ENCODE measurements around the gene CDX1. TPM values are rescaled to one million over a fixed set of nuclear protein-coding genes. Genes with fewer than 3 reads are reported as not detected.
A peak's percentile ranks its signal among the peaks of the same experiment; 100 is the strongest.

CDX1 gene
- total and polyA plus RNA-seq, 2 of the 8 experiments (the other 6 are each of a cell fraction or from before 2014, with no cell fraction given), result not detected

DNA sequence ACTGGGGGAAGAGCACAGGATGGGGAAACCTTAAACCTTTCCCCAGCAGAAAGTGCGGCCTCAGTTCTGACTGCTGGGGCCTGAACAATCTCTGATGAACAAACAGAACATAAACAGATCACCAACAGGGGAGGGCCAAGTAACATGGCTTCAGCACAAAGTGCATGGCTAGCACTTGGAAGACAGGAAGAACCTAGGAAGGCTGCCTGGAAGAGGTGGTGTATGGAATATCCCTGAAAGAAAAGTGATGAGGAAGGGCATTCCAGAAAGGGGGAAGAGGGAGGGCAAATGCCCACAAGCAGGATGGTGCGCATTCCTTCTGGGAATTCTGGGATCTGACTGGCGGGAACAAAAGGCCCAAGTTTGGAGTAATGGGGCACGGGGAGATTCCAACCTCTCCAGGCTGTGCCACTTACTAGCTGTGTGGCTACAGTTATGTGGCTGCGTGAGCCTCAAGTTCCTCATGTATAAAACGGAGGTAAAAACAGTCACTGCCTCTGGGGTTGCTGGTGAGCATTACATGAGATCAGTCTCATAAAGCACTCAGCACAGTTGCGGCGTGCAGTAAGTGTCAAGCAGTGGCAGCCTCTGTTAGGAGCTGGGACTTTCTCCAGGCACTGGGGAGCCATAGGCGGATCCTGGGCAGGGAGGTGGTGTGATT lies 12.5 kb upstream of the CDX1 start:
- Histone ChIP-seq H2BK20ac (ENCODE audit: low read length) (no peak overlapping the region), H2BK5ac (ENCODE audit: low read depth, low read length) (0 out of 2 replicates have a peak overlapping the region, but pooled peaks have one; percentile 8), H3K27ac (ENCODE audit: low read depth, low read length) (no peak overlapping the region), H3K23ac (ENCODE audit: insufficient read length) (no peak overlapping the region), H4K8ac (ENCODE audit: extremely low read depth, insufficient read depth, low read length) (peak overlapping the region; percentile 22; the same call in 1 of the 2 replicates), H3K36me3 (ENCODE audit: control insufficient read depth in 2 of 4, insufficient read depth in 4 of 4, low read length in 3 of 4) (no peaks in the 10 kb centered on the region), H2BK15ac (ENCODE audit: low read length) (peak overlapping the region; percentile 36; the same call in 1 of the 2 replicates), H3K4ac (replicated peaks; ENCODE audit: insufficient read length, low read depth, low read length) (no peak overlapping the region), H3K14ac (ENCODE audit: insufficient read length) (no peak overlapping the region), H3K79me2 (ENCODE audit: control insufficient read depth in 1 of 2, insufficient read depth in 2 of 2, low read length in 2 of 2) (no peaks in the 10 kb centered on the region), H2BK120ac (replicated peaks; ENCODE audit: low read depth, low read length) (no peak overlapping the region), H3K18ac (ENCODE audit: extremely low read depth, low read length) (no peak overlapping the region; the same call in 1 of the 2 replicates), H3K27me3 (replicated peaks in 1 of 4; ENCODE audit: control insufficient read depth in 3 of 4, extremely low read depth in 1 of 4, insufficient read depth in 3 of 4, low read length in 3 of 4) (no peaks in the 10 kb centered on the region; a peak in 2 of 7 replicates), H3K4me3 (ENCODE audit: extremely low read depth in 1 of 4, insufficient read depth in 2 of 4, low read depth in 3 of 4, low read length in 4 of 4) (no peak overlapping the region), H3K79me1 (ENCODE audit: low read depth, low read length) (no peaks in the 10 kb centered on the region), H4K91ac (replicated peaks; ENCODE audit: insufficient read length, low read length) (peak overlapping the region; percentile 7), H3K56ac (replicated peaks; ENCODE audit: insufficient read length, low read depth, low read length) (no peak overlapping the region), H2AFZ (ENCODE audit: low read length) (no peak overlapping the region), H3K23me2 (ENCODE audit: low read depth, low read length) (no peaks in the 10 kb centered on the region; the same call in 1 of the 2 replicates), H4K20me1 (replicated peaks in 1 of 2; ENCODE audit: control insufficient read depth in 1 of 2, insufficient read depth in 2 of 2, low read length in 2 of 2) (no peaks in the 10 kb centered on the region), H3K4me1 (replicated peaks in 1 of 4; ENCODE audit: control insufficient read depth in 3 of 4, insufficient read depth in 4 of 4, low read length in 3 of 4) (peaks cover 6 to 24% (median 12%) of the 10 kb centered on the region in 4 experiments), H2BK12ac (ENCODE audit: low read depth, low read length) (0 out of 2 replicates have a peak overlapping the region, but pooled peaks have one; percentile 11), H4K5ac (ENCODE audit: insufficient read length, low read depth, low read length) (no peak overlapping the region), H3K9me3 (ENCODE audit: insufficient read depth in 2 of 2, low read depth in 1 of 2, low read length in 1 of 2) (no peaks in the 10 kb centered on the region), H3K9ac (replicated peaks in 1 of 4; ENCODE audit: extremely low read depth in 1 of 4, low read depth in 3 of 4, low read length in 3 of 4) (no peak overlapping the region), H3K4me2 (ENCODE audit: insufficient read depth in 1 of 2, low read depth in 2 of 2, low read length in 2 of 2) (peak overlapping the region; percentile 44 to 73; a peak in 2 of 4 replicates), H2AK5ac (ENCODE audit: low read depth, low read length) (no peak overlapping the region)
- POLR2A ChIA-PET (ENCODE audit: partially characterized antibody), result interaction anchor here (0.7 to 3.4 kb wide), 3 partner anchors 13 to 94 kb away, joined by 3 to 14 read pairs (median 5); no protein-coding TSS in a partner anchor
- FAIRE-seq (no peak), DNase-seq (ENCODE audit: low read depth in 1 of 2, low spot score in 2 of 2) (peak in 1 of 2 experiments; percentile 52)
- TF ChIP-seq EGR1 (IDR thresholded peaks at IDR 0.05; ENCODE audit: borderline replicate concordance, low read depth, low read length) (peak; percentile 36; the same call in 1 of the 2 replicates), SP2 (IDR thresholded peaks at IDR 0.05; ENCODE audit: low read length) (no peak), TEAD4 (IDR thresholded peaks at IDR 0.05; ENCODE audit: low read depth, low read length) (0 out of 2 replicates have a peak, but pooled peaks have one; percentile 51), SRF (IDR thresholded peaks at IDR 0.05; ENCODE audit: low read depth, low read length) (no peak)
- TF ChIP-seq, protein P1, sequence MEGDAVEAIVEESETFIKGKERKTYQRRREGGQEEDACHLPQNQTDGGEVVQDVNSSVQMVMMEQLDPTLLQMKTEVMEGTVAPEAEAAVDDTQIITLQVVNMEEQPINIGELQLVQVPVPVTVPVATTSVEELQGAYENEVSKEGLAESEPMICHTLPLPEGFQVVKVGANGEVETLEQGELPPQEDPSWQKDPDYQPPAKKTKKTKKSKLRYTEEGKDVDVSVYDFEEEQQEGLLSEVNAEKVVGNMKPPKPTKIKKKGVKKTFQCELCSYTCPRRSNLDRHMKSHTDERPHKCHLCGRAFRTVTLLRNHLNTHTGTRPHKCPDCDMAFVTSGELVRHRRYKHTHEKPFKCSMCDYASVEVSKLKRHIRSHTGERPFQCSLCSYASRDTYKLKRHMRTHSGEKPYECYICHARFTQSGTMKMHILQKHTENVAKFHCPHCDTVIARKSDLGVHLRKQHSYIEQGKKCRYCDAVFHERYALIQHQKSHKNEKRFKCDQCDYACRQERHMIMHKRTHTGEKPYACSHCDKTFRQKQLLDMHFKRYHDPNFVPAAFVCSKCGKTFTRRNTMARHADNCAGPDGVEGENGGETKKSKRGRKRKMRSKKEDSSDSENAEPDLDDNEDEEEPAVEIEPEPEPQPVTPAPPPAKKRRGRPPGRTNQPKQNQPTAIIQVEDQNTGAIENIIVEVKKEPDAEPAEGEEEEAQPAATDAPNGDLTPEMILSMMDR (IDR thresholded peaks at IDR 0.05; ENCODE audit: control extremely low read depth in 1 of 3, insufficient read depth in 1 of 3, low read depth in 1 of 3, low read length in 3 of 3), result peak in 1 of 3 experiments; percentile 16; a peak in 1 of 4 replicates
- 82% methylated on average over 9 of the region's 9 CpGs; no CpG with 5 or more reads in 1 of the 2 experiments for WGBS, 2 experiments (ENCODE audit: extremely low coverage in 1 of 2, insufficient coverage in 1 of 2, insufficient read length in 1 of 2, insufficient replicate concordance in 2 of 2, low coverage in 1 of 2, low lambda C conversion rate in 2 of 2, missing lambda C conversion rate in 1 of 2)
- CTCF ChIA-PET (ENCODE audit: partially characterized antibody), result interaction anchor here (0.7 to 15.3 kb wide), 19 partner anchors 8 to 245 kb away, joined by 3 to 372 read pairs (median 7); no protein-coding TSS in a partner anchor

Data from H1 (cell line).